ENCODE results near the gene ZNF771.

Gene ZNF771

DNA sequence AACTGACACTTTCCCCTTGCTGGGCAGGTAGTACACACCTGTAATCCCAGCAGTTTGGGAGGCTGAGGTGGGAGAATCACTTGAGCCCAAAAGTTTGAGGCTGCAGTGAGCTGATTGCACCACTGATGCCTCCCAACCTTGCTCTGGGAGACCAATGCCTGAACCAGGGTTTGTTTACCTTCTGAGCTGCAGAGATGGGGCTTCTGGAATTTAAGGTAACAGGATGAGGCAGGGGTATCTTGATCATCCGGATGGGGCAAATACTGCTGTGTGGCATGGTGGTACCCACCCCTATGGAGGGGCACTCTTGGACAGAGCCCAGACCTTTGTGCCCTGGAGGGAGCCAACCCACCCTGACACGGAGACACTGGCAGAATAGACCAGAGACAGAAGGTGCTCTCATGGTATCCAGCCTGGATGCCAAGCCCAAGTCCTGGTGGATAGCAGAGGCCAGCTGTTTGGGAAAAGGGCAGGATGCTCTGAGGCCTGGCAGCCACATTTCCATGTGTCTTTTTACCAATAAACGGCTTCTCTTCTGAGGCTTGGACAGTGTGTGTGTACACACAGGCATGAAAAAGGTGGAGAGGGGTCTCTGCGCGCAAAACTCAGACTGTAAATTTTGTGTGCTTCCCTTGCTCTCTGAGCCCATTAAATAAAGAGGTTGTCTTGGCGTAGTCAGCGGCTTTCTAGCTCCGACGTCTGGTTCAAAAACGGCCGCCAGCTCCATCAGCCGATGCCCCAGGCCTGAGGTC, 7.8 kb upstream of the ZNF771 start:
- no peak for DNase-seq

DNA sequence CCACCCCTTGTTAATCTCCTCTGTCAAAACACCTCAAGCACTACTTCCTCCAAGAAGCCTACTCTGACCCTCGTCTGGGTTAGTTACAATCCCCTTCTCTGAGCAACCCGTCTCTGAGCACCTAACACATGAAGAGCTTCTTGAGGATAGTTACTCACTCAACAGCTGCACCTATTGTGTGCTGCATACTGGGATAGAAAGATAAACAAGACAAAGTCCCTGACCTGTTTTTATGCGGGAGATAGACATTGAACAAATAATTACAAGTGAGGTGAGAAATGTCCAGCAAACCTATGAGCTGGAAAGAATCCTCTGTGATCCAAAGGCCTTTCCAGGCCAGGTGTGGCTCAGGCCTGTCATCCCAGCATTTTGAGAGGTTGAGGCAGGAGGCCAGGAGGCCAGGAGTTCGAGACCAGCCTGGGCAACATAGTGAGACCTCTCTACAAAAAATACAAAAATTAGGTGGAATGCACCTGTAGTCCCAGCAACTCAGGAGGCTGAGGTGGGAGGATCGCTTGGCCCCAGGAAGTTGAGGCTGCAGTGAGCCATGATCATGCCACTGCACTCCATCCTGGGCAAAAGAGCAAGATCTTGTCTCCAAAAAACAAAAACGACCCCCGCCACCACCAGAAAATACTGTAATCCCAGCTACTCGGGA, 5.5 kb upstream of the ZNF771 start:
- no peak for DNase-seq

DNA sequence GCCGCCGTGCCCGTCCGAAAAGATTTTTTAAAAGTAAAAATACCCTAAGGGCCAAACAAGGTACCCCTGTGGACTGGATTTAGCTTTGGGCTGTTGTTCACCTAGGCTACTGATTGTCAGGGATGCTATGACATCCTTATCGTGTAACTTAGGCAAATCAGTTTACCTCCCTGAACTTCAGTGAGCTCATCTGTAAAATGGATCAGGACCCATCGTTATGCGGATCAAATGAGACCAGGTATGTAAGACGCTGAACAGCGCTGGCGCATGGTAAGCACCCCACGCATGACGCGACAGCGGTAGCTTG, 658 bp upstream of the ZNF771 start:
- DNase-seq, result no peak

DNA sequence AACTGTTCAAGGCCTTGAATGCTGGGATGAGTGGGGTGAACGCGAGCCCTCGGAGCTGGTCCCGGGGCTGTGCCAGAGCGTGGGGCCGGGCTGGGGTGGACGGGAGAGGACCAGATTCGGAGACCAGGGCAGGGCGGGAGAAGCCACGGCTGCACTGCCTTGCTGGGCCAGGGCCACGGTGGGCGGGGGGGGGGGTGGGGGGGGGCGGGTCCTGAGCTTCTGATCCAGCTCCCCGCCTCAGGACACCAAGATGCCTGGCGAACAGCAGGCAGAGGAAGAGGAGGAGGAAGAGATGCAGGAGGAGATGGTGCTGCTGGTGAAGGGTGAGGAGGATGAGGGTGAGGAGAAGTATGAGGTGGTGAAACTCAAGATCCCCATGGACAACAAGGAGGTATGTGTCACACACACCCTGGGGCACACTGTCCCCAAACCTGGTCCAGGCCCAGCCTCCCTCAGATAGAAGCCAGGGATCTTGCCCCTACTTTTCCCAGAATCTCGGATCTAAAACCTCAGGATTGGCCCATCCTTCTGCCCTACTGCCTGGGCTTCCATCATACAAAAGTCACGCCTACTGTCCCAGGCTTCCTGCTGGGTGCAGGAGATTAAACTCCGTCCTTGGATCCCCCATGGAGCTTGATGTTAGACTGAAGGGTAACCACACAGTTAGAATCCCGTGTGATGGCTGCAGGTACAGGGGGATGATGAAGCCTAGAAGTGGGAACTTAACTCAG, 563 bp downstream of the ZNF771 start:
- DNase-seq, result no peak

DNA sequence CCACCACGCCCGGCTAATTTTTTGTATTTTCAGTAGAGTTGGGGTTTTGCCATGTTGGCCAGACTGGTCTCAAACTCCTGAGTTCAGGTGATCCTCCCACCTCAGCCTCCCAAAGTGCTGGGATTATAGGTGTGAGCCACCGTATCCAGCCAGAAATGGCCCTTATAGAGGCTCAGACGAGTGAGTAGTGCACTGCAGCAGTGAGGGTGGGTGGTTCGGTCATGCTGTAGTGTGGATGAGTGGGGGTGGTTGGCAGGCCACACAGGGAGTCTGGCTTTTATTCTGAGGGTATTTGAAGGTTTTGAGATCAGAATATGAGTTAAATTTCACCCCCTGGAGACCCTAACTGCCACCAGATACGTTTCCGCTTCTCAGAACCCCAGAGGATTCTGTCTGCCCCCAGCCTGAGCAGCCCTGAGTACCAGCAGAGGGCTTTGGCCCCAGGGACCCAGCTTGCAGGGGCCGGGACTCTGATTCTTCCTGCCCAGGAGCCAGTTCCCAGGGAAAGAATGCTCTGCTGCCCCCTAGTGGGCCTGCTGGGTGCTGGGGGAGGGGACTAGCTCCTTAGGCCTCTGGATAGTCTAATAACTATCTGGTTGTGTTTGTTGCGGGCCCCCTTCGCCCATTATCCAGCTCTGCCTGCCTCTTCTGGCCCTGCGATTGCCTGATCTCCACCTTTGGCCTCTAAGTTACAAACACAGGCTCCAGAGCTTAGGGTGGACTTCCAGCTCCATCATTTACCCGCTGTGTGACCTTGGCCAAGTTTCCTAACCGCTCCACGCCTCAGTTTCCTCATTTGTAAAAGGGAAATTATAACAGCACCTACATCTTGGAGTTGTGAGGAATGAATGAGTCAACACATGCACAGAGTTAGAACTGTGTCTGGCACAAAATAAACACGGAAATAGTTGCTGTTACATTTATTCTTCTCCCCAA, 2.0 kb downstream of the ZNF771 start:
- peak; percentile 92 for DNase-seq

DNA sequence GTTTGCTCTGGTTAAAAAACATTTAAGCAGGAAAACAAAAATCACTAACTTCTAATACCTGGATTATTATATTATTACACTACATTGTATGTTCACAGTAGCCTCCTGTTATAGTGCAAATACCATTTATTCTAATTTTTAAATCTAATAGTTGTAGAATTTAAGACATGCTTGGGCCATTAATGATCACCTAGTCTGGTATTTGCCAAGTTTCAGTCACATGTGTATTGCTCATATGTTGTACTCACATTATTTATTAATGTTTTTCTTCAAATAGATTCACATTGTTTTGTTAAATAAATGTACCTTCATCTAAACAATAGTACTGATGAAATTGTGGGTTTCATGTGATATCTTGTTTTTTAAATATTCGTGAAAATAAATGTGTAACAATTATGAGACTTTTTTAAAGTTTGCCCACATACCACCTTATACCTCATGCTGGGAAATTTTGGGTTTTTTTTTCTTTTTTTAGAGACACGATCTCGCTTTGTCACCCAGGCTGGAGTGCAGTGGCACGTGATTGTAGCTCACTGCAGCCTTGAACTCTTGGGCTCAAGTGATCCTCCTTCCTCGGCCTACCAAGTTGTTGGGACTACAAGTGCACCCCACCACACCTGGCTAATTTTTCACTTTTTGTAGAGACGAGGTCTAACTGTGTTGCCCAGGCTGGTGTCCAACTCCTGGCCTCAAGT, 5.9 kb downstream of the ZNF771 start:
- no peak for DNase-seq

DNA sequence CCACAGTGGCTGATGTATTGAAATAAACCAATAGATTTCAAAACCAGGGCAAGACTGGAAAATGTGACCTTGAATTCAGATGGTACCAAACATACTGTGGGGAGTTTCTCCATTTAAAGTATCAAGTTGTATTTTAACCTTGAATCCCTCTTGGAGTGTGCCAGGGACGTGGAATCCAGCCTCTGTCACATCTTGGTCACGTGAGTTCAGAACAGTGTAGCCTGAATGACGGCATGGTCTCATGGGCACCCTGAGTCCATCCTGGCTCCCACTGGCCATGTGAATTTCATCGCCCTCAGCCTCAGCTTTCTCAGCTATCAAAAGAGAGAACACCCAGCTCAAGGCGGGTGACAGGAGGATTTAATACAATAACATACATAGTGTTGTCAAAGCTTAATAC, 6.8 kb downstream of the ZNF771 start:
- no peak for DNase-seq

DNA sequence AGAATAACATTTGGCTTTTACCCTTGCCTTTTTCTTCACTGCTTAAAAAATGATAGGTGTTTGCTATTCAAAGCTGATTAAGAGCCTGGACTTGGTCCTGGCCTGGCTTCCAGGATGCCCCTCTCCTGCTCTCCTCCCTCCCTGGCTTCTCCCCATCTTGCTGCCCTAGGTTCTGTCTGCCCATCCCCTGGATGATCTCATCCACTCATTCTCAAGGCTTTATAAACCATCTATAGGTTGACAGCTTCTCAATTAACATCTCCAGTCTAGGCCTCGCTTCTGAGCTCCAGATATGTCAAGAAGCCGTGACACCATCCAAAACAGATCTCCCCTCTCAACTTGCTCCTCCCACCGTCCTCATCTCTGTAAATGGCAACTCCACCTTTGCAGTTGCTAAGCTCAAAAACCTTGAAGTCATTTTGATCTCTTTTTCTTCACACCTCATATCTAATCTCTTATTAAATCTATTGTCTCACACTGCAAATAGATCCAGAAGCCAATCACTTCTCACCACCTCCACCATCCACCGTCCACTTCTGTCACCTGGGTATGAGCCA, 8.7 kb downstream of the ZNF771 start:
- no peak for DNase-seq

DNA sequence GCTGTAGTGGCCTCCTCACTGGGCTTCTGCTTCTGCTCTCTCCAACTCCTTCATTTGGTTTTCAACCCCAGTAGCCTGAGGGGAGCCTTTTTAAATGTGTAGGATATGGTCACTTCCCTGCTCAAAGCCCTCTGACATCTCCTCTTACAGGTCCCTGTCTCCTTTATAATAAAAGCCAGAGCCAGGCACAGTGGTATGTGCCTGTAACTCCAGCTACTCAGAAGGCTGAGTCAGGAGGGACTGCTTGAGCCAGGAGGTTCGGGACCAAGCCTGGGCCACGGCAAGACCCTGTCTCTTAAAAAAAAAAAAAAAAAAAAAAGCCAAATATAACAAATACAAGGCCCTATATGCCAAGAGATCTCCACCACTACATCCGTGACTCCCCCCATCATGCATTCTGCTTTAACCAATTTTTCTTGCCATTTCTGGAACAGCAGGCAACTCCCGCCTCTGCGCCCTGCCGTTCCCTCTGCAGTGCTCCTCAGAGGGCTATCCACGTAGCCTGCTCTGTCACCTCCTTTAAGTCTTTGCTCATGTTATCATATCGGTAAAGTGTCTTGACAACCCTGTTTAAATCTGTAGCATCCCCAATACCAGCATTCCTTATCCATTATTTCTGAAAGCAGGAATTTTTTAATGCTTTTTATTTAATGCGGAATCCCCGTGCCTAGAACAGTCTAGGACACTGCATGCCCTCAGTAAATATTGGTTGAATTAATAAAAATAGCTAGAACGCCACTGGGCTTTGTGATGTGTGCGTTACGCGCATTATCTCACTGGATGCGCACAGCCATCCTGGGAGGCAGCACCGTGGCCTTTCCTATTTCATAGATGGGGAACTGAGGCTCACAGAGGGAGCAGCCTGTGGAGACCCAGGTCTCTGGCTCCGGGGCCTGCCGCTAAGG, 9.5 kb downstream of the ZNF771 start:
- no peak for DNase-seq

DNA sequence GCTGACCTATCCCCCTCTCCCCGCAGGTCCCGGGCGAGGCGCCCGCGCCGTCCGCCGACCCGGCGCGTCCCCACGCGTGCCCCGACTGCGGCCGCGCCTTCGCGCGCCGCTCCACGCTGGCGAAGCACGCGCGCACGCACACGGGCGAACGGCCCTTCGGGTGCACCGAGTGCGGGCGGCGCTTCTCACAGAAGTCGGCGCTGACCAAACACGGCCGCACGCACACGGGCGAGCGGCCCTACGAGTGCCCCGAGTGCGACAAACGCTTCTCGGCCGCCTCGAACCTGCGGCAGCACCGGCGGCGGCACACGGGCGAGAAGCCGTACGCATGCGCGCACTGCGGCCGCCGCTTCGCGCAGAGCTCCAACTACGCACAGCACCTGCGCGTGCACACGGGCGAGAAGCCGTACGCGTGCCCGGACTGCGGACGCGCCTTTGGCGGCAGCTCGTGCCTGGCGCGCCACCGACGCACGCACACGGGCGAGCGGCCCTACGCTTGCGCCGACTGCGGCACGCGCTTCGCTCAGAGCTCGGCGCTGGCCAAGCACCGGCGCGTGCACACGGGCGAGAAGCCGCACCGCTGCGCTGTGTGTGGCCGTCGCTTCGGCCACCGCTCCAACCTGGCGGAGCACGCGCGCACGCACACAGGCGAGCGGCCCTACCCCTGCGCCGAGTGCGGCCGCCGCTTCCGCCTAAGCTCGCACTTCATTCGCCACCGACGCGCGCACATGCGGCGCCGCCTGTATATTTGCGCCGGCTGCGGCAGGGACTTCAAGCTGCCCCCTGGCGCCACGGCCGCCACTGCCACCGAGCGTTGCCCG, 10.3 kb downstream of the ZNF771 start:
- peak; percentile 90 for DNase-seq

DNA sequence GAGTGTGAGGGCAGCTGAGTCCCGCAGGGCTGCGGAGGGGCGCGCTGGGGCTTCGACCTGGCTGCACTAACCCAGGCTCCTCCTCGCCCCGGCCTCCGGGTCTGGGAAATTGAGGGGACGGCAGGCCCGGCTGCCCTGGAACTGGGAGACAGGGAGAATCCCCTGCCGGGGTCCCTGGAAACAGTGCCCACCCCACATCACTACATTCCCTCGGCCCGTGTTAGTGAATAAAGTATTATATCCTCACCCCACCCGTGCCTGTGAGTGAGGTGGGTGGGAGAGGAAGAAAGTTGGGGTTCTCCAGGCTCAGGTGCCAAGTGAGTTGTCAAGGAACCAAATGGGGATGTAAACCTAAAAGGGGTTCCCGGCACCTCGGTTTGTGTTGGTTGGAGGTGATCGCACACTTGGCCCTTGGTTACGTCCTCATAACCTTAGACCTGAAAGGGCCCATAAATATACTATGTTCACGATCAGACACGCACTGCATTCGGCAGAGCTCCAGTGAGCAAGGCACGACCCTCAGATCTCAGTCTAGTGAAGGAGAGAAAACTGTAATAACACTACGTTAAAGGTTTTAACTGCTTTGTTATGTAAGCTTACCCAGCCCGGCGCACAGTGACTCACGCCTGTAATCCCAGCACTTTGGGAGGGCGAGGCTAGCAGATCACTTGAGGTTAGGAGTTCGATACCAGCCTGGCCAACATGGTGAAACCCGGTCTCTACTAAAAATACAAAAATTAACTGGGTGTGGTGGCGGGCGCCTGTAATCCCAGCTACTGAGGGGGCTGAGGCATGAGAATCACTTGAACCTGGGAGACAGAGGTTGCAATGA, 11.2 kb downstream of the ZNF771 start:
- DNase-seq, result no peak

DNA sequence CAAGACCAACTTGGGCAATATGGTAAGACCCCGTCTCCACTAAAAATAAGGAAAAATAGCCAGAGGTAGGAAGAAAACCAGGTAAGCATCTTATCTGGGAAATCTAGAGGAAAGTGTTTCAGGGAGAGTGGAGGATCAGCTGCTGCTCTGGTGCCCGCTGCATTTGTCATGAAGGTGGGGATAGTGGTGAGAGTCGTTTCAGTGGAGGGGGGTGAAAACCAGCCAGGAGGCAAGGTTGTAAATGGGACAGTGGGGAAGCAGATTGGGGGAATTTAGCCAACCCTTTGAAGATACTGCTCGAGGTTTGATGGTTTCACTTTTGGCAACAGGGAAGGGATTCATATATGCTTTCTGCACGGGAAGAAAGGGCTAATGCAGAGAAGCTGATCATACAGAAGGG, 13.6 kb downstream of the ZNF771 start:
- DNase-seq, result no peak

DNA sequence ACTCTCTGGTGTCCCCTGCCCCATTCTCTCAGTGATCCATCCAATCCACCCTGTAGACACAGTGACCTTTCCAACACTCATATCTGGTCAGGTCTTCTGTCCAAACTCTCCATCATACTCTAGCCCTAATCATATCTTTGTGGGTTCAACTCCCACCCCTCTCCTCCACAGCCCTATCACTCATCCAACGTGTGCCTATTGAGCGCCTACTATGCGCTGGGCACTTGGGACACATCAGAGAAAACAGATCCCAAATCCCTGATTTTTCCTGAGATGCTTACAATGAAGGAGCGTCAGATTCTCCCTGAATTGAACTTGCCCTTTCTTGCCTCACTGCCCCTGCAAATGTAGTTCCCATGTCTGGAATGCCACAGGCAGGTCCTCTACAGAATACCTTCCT, 20.6 kb downstream of the ZNF771 start:
- DNase-seq, result no peak

DNA sequence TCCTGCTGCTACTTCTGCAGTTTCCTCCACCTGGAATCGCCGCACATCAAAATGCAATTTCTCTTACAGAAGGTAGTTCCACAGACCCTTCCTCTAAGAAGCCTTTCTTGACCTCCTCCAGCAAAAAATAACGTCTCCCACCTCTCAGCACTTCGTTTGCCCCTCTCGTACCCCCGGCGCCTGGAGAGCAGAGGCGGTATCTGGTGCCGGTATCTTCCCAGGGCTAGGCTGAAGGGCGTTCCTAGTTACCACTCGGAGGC, 21.9 kb downstream of the ZNF771 start:
- DNase-seq, result no peak

DNA sequence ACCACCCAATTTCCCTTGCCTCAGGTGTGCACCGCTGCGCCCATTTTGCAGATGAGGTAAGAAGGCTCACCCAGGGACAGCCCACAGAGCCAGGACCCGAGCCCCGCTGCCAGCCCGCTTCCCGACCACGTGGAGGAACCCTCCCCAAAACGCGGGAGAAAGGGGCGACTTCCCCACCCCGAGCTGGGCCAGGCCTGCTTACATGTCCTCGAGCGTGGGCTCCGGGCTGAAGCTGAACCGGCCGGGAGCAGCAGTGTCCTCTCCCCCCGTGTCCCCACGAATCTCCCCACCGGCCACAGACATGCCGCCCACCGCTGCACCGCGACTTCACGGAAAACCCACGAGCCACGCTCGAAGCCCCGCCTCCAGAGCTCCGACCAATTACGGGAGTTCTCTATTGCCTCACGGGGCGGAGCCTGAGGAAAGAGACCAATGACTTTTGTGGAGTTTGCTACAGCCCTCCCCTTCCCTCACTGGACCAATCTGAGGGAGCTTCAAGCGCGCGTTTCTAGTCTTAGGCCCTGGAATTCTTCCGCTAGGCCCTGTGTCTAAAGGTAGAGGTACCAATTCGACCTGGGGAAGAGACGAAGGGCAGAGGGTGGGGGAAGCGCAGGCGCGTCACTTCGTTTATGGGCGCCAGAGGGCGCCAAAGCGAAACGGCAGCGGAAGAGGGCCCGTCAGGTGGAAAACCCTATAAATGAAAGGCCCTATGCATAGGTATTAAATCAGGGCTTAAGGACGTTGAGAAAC, 22.4 kb downstream of the ZNF771 start, which contains the start of gene DCTPP1:
Gene DCTPP1 (minus strand): TSS at position 353 of the 750 bp plus-strand sequence. CDS start 50 bp downstream, at position 303.
- peak; percentile 95 for DNase-seq

DNA sequence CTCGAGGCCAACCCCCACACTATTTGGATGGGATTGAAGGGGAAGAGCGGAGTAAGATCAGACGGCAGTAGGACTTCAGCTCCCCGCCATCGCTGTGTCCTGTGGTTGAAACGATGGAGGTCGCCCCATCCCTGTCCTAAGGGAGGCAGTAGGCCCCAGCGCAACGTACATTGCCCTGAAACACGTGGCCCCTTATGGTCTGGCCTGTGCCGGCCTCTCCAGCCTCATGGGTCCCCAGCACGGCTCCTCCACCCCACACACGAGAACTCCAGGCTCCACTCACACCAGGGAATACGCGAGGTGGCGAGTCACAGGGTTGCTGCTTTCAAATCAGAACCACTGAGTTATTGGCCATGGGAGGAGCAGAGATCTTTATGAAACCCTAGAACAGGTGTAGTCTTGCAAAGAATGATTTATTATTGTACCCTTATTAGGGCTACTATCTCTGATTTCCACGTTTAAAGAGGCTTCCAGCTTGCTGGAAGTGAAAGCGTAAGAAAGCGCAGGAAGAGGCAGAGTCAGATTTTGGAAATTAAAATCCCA, 23.1 kb downstream of the ZNF771 start:
- DNase-seq, result no peak

DNA sequence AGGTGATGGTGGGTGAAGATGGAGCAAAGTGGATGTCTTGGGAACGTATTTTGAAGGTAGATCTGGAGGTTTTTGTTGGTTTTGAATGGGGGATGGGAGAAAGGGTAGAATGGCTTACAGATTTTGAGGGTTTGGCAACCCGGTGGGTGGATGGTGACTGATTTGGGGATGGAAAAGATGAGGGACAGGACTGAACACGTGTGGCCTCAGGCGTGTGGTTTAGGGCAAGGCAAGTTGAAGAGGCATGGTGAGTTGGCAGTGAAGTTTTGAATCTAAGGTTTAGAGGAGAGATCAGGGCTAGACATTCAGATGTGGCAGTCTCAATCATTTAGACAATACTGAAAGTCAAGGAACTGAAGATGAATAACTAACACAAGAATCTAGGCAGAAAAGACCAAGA, 27.4 kb downstream of the ZNF771 start:
- DNase-seq, result no peak

DNA sequence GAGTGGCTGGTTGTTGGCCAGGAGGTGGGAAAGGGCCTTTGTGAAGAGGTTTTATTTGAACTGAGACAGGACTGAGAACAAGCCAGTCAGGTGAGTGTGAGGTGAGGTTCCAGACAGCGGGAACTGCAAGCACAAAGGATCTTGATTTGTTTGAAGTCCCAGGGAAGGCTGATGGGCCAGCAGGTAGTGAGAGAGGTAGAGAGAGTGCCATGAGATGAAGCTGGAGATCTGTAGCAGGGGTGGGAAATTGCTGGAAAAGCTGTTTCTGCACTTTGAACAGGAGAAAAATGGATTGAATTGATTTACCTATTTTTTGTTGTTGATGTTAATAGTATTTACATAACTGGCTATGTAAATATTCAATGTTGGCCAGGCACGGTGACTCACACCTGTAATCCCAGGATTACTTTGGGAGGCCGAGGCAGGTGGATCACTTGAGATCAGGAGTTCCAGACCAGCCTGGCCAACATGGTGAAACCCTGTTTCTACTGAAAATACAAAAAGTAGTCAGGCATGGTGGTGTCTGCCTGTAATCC, 30.2 kb downstream of the ZNF771 start:
- DNase-seq, result no peak

All from left hindlimb (tissue), 1 donor.